ACC112 (cell line): ENCODE measurements around the gene RBPMS2.

Experiments
- H2AFZ ChIP-seq: fragments of 200-600 bp; sonication (generic); one replicate; pipeline ENCODE4 v1.6.0; 2017; ENCODE audit warnings: antibody characterized with exemption, low read length; ENCODE audit not compliant: unreplicated experiment
- H3K27ac ChIP-seq: fragments of 200-600 bp; sonication (generic); 2 replicates; pipeline ENCODE4 v1.5.1; 2014; ENCODE audit warnings: low read depth, mild to moderate bottlenecking, antibody characterized with exemption, low read length, moderate library complexity
- H3K27me3 ChIP-seq: fragments of 200-600 bp; sonication (generic); 2 replicates; pipeline ENCODE4 v1.6.1; 2014; ENCODE audit warnings: mild to moderate bottlenecking, antibody characterized with exemption, low read length, moderate library complexity, mixed read lengths; ENCODE audit not compliant: insufficient read depth
- H3K36me3 ChIP-seq: fragments of 200-600 bp; sonication (generic); 2 replicates; pipeline ENCODE4 v1.6.1; 2016; ENCODE audit warnings: mild to moderate bottlenecking, antibody characterized with exemption, low read length, moderate library complexity, mixed read lengths; ENCODE audit not compliant: insufficient read depth
- H3K4me1 ChIP-seq: fragments of 200-600 bp; sonication (generic); one replicate; pipeline ENCODE4 v1.6.1; 2016; ENCODE audit warnings: low read length, mixed read lengths; ENCODE audit not compliant: insufficient read depth, unreplicated experiment, control insufficient read depth
- H3K4me3 ChIP-seq: fragments of 200-600 bp; sonication (generic); 2 replicates; pipeline ENCODE4 v1.5.1; 2014; ENCODE audit warnings: mild to moderate bottlenecking, low read depth, low read length
- H3K79me2 ChIP-seq: fragments of 200-600 bp; sonication (generic); one replicate; pipeline ENCODE4 v1.6.0; 2016; ENCODE audit warnings: low read length; ENCODE audit not compliant: control insufficient read depth, unreplicated experiment, insufficient read depth

RBPMS2 gene

GRCh38 chr15:64702816-64703631 is 72.4 kb downstream of the RBPMS2 start:
- Histone ChIP-seq H3K79me2 (peaks cover 50% of the 10 kb centered on the region), H3K4me3 (peak overlapping the region; percentile 96), H3K4me1 (peaks cover 44% of the 10 kb centered on the region), H2AFZ (peak overlapping the region; percentile 35), H3K27ac (peak overlapping the region; percentile 18; the same call in 1 of the 2 replicates), H3K36me3 (no peaks in the 10 kb centered on the region), H3K27me3 (no peaks in the 10 kb centered on the region)

- no peak overlapping the region for H2AFZ ChIP-seq
- no peaks in the 10 kb centered on the region for H3K27me3 ChIP-seq
- H3K36me3 ChIP-seq, result no peaks in the 10 kb centered on the region
- peaks cover 59% of the 10 kb centered on the region for H3K79me2 ChIP-seq
- peak overlapping the region; percentile 96 for H3K4me3 ChIP-seq
- peaks cover 49% of the 10 kb centered on the region for H3K4me1 ChIP-seq
- H3K27ac ChIP-seq, result no peak overlapping the region
Observed at GRCh38 chr15:64701482-64702184, 73.8 kb downstream of the RBPMS2 start.

GRCh38 chr15:64701051-64701450 is 74.3 kb downstream of the RBPMS2 start:
- no peak overlapping the region for H2AFZ ChIP-seq
- no peaks in the 10 kb centered on the region for H3K36me3 ChIP-seq
- peaks cover 49% of the 10 kb centered on the region for H3K4me1 ChIP-seq
- no peaks in the 10 kb centered on the region for H3K27me3 ChIP-seq
- peaks cover 65% of the 10 kb centered on the region for H3K79me2 ChIP-seq
- no peak overlapping the region for H3K27ac ChIP-seq
- H3K4me3 ChIP-seq, result peak overlapping the region; percentile 96

- Histone ChIP-seq H3K27ac (no peak overlapping the region), H3K79me2 (peaks cover 77% of the 10 kb centered on the region), H3K4me1 (peaks cover 49% of the 10 kb centered on the region), H3K27me3 (no peaks in the 10 kb centered on the region), H3K36me3 (no peaks in the 10 kb centered on the region), H3K4me3 (peak overlapping the region; percentile 96), H2AFZ (no peak overlapping the region)
Observed at GRCh38 chr15:64699751-64700388, 75.5 kb downstream of the RBPMS2 start.

GRCh38 chr15:64698823-64699222 is 76.6 kb downstream of the RBPMS2 start:
- H3K4me1 ChIP-seq, result peaks cover 49% of the 10 kb centered on the region
- H3K4me3 ChIP-seq, result no peak overlapping the region
- H3K27me3 ChIP-seq, result no peaks in the 10 kb centered on the region
- H3K27ac ChIP-seq, result peak overlapping the region; percentile 6; the same call in 1 of the 2 replicates
- H3K79me2 ChIP-seq, result peaks cover 79% of the 10 kb centered on the region
- H3K36me3 ChIP-seq, result no peaks in the 10 kb centered on the region
- H2AFZ ChIP-seq, result no peak overlapping the region

- Histone ChIP-seq H3K27ac (0 out of 2 replicates have a peak overlapping the region, but pooled peaks have one; percentile 6), H3K79me2 (peaks cover 80% of the 10 kb centered on the region), H3K4me1 (peaks cover 53% of the 10 kb centered on the region), H3K4me3 (no peak overlapping the region), H3K27me3 (no peaks in the 10 kb centered on the region), H2AFZ (no peak overlapping the region), H3K36me3 (no peaks in the 10 kb centered on the region)
Observed at GRCh38 chr15:64697911-64698369, 77.4 kb downstream of the RBPMS2 start.

- Histone ChIP-seq H2AFZ (no peak overlapping the region), H3K27me3 (no peaks in the 10 kb centered on the region), H3K79me2 (peaks cover 69% of the 10 kb centered on the region), H3K27ac (no peak overlapping the region), H3K36me3 (no peaks in the 10 kb centered on the region), H3K4me1 (peaks cover 52% of the 10 kb centered on the region), H3K4me3 (no peak overlapping the region)
Observed at GRCh38 chr15:64696481-64696880, 78.9 kb downstream of the RBPMS2 start.

GRCh38 chr15:64695561-64695992 is 79.8 kb downstream of the RBPMS2 start:
- Histone ChIP-seq H3K27me3 (no peaks in the 10 kb centered on the region), H3K27ac (no peak overlapping the region), H3K36me3 (no peaks in the 10 kb centered on the region), H3K79me2 (peaks cover 60% of the 10 kb centered on the region), H3K4me3 (no peak overlapping the region), H2AFZ (no peak overlapping the region), H3K4me1 (peaks cover 43% of the 10 kb centered on the region)

- no peaks in the 10 kb centered on the region; the same call in 1 of the 2 replicates for H3K36me3 ChIP-seq
- H3K4me1 ChIP-seq, result peaks cover 35% of the 10 kb centered on the region
- no peaks in the 10 kb centered on the region for H3K27me3 ChIP-seq
- H3K4me3 ChIP-seq, result no peak overlapping the region
- peaks cover 53% of the 10 kb centered on the region for H3K79me2 ChIP-seq
- H2AFZ ChIP-seq, result no peak overlapping the region
- H3K27ac ChIP-seq, result no peak overlapping the region
Observed at GRCh38 chr15:64694816-64695215, 80.6 kb downstream of the RBPMS2 start.

GRCh38 chr15:64693134-64693533 is 82.3 kb downstream of the RBPMS2 start:
- no peak overlapping the region for H2AFZ ChIP-seq
- H3K27ac ChIP-seq, result peak overlapping the region; percentile 71
- H3K4me3 ChIP-seq, result no peak overlapping the region
- peaks cover 18% of the 10 kb centered on the region for H3K4me1 ChIP-seq
- peaks cover 36% of the 10 kb centered on the region for H3K79me2 ChIP-seq
- peaks cover 7% of the 10 kb centered on the region; the same call in 1 of the 2 replicates for H3K36me3 ChIP-seq
- H3K27me3 ChIP-seq, result no peaks in the 10 kb centered on the region
